Measurements from ENCODE around the gene HSPB1. TPM values are rescaled to one million over a fixed set of nuclear protein-coding genes. Genes with fewer than 3 reads are reported as not detected.
A peak's percentile ranks its signal among the peaks of the same experiment; 100 is the strongest.
"Not testable (repeated sequence)": the region's sequence is repeated elsewhere in the genome, so short reads cannot be mapped to it uniquely, and the experiment has no call there.

HSPB1 gene
- total RNA-seq, 1 experiment from 2014 or later = 414 TPM

GRCh38 chr7:76333511-76334101 is 31.1 kb downstream of the HSPB1 start:
- intact Hi-C loops (cut with micrococcal nuclease; ENCODE audit: unreplicated experiment) = no loop called here
- Histone ChIP-seq H3K4me2 (peak overlapping the region; percentile 43), H4K20me1 (ENCODE audit: insufficient read depth) (peaks cover 84% of the 10 kb centered on the region), H3K27me3 (ENCODE audit: insufficient read depth, low read depth) (no peaks in the 10 kb centered on the region), H3K9me3 (ENCODE audit: insufficient read depth, low read depth) (no peaks in the 10 kb centered on the region), H3K79me2 (ENCODE audit: low read depth) (peaks cover 100% of the 10 kb centered on the region), H2AFZ (no peak overlapping the region), H3K27ac (peak overlapping the region; percentile 47), H3K4me3 (no peak overlapping the region), H3K4me1 (replicated peaks; ENCODE audit: insufficient read depth) (peaks cover 38% of the 10 kb centered on the region), H3K36me3 (ENCODE audit: low read depth) (peaks cover 14% of the 10 kb centered on the region), H3K9me2 (ENCODE audit: insufficient read depth) (no peaks in the 10 kb centered on the region), H3F3A (ENCODE audit: insufficient read depth, low read depth) (peaks cover 77% of the 10 kb centered on the region)
- ChIA-PET POLR2A (ENCODE audit: unreplicated experiment) (interaction anchor here (0.6 to 1.1 kb wide), 5 partner anchors 9 to 1041 kb away, joined by 3 to 22 read pairs (median 7); no protein-coding TSS in a partner anchor), CTCF (interaction anchor here (0.5 kb wide), 1 partner anchor 25 kb away, joined by 4 read pairs; the partner anchor contains the start of gene YWHAG)
- no peak for DNase-seq
- TF ChIP-seq EZH2 (IDR thresholded peaks at IDR 0.05; ENCODE audit: low read depth) = no peak
- BruUV-seq (replicated peaks) = no TSS peak

GRCh38 chr7:76334320-76334967 is 32.0 kb downstream of the HSPB1 start:
- peak overlapping the region; percentile 43 for H3K4me2 ChIP-seq
- H3K27ac ChIP-seq = peak overlapping the region; percentile 47
- peaks cover 100% of the 10 kb centered on the region for H3K79me2 ChIP-seq (ENCODE audit: low read depth)
- CTCF ChIA-PET = interaction anchor here (0.5 kb wide), 1 partner anchor 25 kb away, joined by 4 read pairs; the partner anchor contains the start of gene YWHAG
- peaks cover 86% of the 10 kb centered on the region for H3F3A ChIP-seq (ENCODE audit: insufficient read depth, low read depth)
- intact Hi-C loops (cut with micrococcal nuclease; ENCODE audit: unreplicated experiment) = no loop called here
- no peaks in the 10 kb centered on the region for H3K9me2 ChIP-seq (ENCODE audit: insufficient read depth)
- H3K4me3 ChIP-seq = no peak overlapping the region
- no peaks in the 10 kb centered on the region for H3K27me3 ChIP-seq (ENCODE audit: insufficient read depth, low read depth)
- POLR2A ChIA-PET (ENCODE audit: unreplicated experiment) = interaction anchor here (0.6 to 1.1 kb wide), 2 partner anchors 23 to 1040 kb away, joined by 7 to 15 read pairs; no protein-coding TSS in a partner anchor
- no peak overlapping the region for H2AFZ ChIP-seq
- H4K20me1 ChIP-seq (ENCODE audit: insufficient read depth) = peaks cover 75% of the 10 kb centered on the region
- no peak for TF ChIP-seq CTCF (conservative IDR thresholded peaks at IDR 0.05)
- no peak for TF ChIP-seq EZH2 (IDR thresholded peaks at IDR 0.05; ENCODE audit: low read depth)
- no TSS peak for BruUV-seq (replicated peaks)
- H3K9me3 ChIP-seq (ENCODE audit: insufficient read depth, low read depth) = no peaks in the 10 kb centered on the region
- H3K36me3 ChIP-seq (ENCODE audit: low read depth) = peaks cover 12% of the 10 kb centered on the region
- peaks cover 46% of the 10 kb centered on the region for H3K4me1 ChIP-seq (replicated peaks; ENCODE audit: insufficient read depth)
- no peak for DNase-seq

GRCh38 chr7:76335417-76335816 is 32.9 kb downstream of the HSPB1 start:
- Histone ChIP-seq H3K27ac (0 out of 2 replicates have a peak overlapping the region, but pooled peaks have one; percentile 24), H4K20me1 (ENCODE audit: insufficient read depth) (peaks cover 66% of the 10 kb centered on the region), H3K36me3 (ENCODE audit: low read depth) (peaks cover 22% of the 10 kb centered on the region), H3K4me1 (replicated peaks; ENCODE audit: insufficient read depth) (peaks cover 56% of the 10 kb centered on the region), H3K79me2 (ENCODE audit: low read depth) (peaks cover 100% of the 10 kb centered on the region), H3F3A (ENCODE audit: insufficient read depth, low read depth) (peaks cover 88% of the 10 kb centered on the region)
- H3K4me3 ChIP-seq; H3K9me3 ChIP-seq (ENCODE audit: insufficient read depth, low read depth); H3K4me2 ChIP-seq; H2AFZ ChIP-seq; H3K9me2 ChIP-seq (ENCODE audit: insufficient read depth); H3K27me3 ChIP-seq (ENCODE audit: insufficient read depth, low read depth); BruUV-seq (replicated peaks); intact Hi-C loops (cut with micrococcal nuclease; ENCODE audit: unreplicated experiment); DNase-seq: not testable (repeated sequence)
- POLR2A ChIA-PET (ENCODE audit: unreplicated experiment) = interaction anchor here (0.7 kb wide), 1 partner anchor 97 kb away, joined by 3 read pairs; no protein-coding TSS in a partner anchor
- CTCF ChIA-PET = interaction anchor here (0.6 to 0.7 kb wide), 3 partner anchors 100 to 1210 kb away, joined by 3 to 4 read pairs (median 4); no protein-coding TSS in a partner anchor

GRCh38 chr7:76336094-76336493 is 33.6 kb downstream of the HSPB1 start:
- Histone ChIP-seq H3K9me3 (ENCODE audit: insufficient read depth, low read depth) (no peaks in the 10 kb centered on the region), H4K20me1 (ENCODE audit: insufficient read depth) (peaks cover 59% of the 10 kb centered on the region), H2AFZ (no peak overlapping the region), H3K27ac (peak overlapping the region; percentile 24; the same call in 1 of the 2 replicates), H3K4me1 (replicated peaks; ENCODE audit: insufficient read depth) (peaks cover 63% of the 10 kb centered on the region), H3K4me3 (no peak overlapping the region), H3F3A (ENCODE audit: insufficient read depth, low read depth) (peaks cover 91% of the 10 kb centered on the region), H3K27me3 (ENCODE audit: insufficient read depth, low read depth) (no peaks in the 10 kb centered on the region), H3K36me3 (ENCODE audit: low read depth) (peaks cover 22% of the 10 kb centered on the region), H3K79me2 (ENCODE audit: low read depth) (peaks cover 100% of the 10 kb centered on the region), H3K9me2 (ENCODE audit: insufficient read depth) (no peaks in the 10 kb centered on the region), H3K4me2 (no peak overlapping the region)
- CTCF ChIA-PET = interaction anchor here (0.6 kb wide), 1 partner anchor 100 kb away, joined by 4 read pairs; no protein-coding TSS in a partner anchor
- BruUV-seq (replicated peaks) = no TSS peak
- TF ChIP-seq EZH2 (IDR thresholded peaks at IDR 0.05; ENCODE audit: low read depth) = no peak
- POLR2A ChIA-PET (ENCODE audit: unreplicated experiment) = no interaction called here
- DNase-seq = no peak
- intact Hi-C loops (cut with micrococcal nuclease; ENCODE audit: unreplicated experiment) = no loop called here

Data from PC-9 (cell line).